ENCODE measurements around the gene NREP. TPM values are rescaled to one million over a fixed set of nuclear protein-coding genes. Genes with fewer than 3 reads are reported as not detected.

Gene NREP
- total and polyA plus RNA-seq, 2 donors (not counting 3 experiments of a cell fraction or from before 2014, with no cell fraction given) = 96.7 to 112 TPM

DNA sequence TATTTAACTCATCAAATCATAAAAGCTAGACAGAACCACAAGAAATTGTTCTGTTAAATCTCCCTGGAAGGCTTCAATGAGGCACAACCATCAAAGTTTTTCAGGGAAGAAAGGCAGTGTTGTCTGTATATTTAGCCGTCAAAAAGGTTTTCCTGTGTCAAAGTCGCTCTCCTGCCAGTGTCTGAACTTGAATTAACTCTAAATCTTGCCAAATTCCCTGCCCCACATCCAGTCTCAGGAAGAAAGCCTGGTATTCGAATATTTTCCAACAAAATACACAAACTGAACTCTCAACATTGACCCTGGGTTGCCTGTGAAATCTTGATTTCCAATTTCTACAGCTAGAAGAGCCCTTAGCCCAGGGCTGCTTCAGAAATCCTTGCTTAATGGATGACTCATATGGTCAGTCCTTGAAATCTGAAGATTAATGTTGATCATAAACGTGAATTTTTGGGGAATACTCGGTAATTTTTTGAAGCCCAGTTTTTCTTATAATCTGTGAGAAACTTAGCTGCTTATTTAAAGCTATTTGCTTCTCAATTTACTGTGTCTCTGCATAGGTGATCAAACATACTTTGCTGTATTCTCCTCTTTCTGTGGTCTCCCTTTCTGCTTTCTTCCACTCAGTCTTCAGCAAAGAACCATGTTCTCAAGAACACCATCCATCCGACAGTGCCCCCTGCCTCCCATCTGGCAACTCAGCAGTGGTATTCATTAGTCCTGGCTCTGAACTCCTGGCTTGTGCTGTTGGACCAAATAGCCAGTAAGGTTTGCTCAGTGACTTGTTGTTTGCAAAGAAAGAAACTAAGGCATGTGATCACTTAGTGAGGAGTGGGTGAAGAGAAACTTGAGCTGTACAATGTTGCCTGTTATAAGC lies 58.9 kb downstream of the NREP start:
- Histone ChIP-seq H2AFZ (ENCODE audit: low read depth, low read length) (peak overlapping the region; percentile 78), H3K9me1 (replicated peaks; ENCODE audit: control insufficient read depth, extremely low read depth, insufficient read depth, low read length) (no peaks in the 10 kb centered on the region), H3K4me2 (ENCODE audit: insufficient read depth, low read length) (no peak overlapping the region), H3K27ac (ENCODE audit: insufficient read depth, low read depth, low read length) (peak overlapping the region; percentile 49), H3K9ac (replicated peaks; ENCODE audit: extremely low read depth, insufficient read depth, low read length) (peak overlapping the region; percentile 34), H3K4me3 (replicated peaks in 1 of 3; ENCODE audit: insufficient read depth in 1 of 3, low read depth in 1 of 3, low read length in 3 of 3) (no peak overlapping the region), H3K79me2 (ENCODE audit: control insufficient read depth, insufficient read depth, low read length) (no peaks in the 10 kb centered on the region), H3K36me3 (ENCODE audit: control insufficient read depth in 2 of 2, extremely low read depth in 1 of 2, insufficient read depth in 2 of 2, low read length in 2 of 2) (no peaks in the 10 kb centered on the region), H3K9me3 (replicated peaks; ENCODE audit: control insufficient read depth, insufficient read depth, low read length) (no peaks in the 10 kb centered on the region), H3K4me1 (ENCODE audit: control insufficient read depth, extremely low read depth, insufficient read depth, low read length) (peaks cover 12% of the 10 kb centered on the region), H4K20me1 (replicated peaks; ENCODE audit: control insufficient read depth, extremely low read depth, insufficient read depth, low read length) (no peaks in the 10 kb centered on the region), H3K27me3 (ENCODE audit: control insufficient read depth in 2 of 2, insufficient read depth in 2 of 2, low read length in 2 of 2) (no peaks in the 10 kb centered on the region)
- dilution Hi-C loops (cut with MboI; ENCODE audit: extremely low pct_ligation_motif_present, low sequenced_read_pairs) = no loop called here
- intact Hi-C loops (cut with micrococcal nuclease) = loop anchor here (1.0 kb wide), 5 partner anchors 17 to 449 kb away; no protein-coding TSS in a partner anchor
- POLR2A ChIA-PET = interaction anchor here (1.3 kb wide), 1 partner anchor 18 kb away, joined by 3 read pairs; no protein-coding TSS in a partner anchor
- no TSS peak for BruUV-seq (replicated peaks)
- TF ChIP-seq FOS (IDR thresholded peaks at IDR 0.05; ENCODE audit: borderline replicate concordance, insufficient read depth, low read length) (peak; percentile 72), MYC (IDR thresholded peaks at IDR 0.05; ENCODE audit: low read depth, low read length) (no peak), GATA2 (IDR thresholded peaks at IDR 0.05; ENCODE audit: insufficient read depth, insufficient read length, low read depth, low read length) (no peak), JUN (IDR thresholded peaks at IDR 0.05; ENCODE audit: borderline replicate concordance, insufficient read depth, insufficient read length, low read depth) (peak; percentile 61)
- TF ChIP-seq, protein P1, sequence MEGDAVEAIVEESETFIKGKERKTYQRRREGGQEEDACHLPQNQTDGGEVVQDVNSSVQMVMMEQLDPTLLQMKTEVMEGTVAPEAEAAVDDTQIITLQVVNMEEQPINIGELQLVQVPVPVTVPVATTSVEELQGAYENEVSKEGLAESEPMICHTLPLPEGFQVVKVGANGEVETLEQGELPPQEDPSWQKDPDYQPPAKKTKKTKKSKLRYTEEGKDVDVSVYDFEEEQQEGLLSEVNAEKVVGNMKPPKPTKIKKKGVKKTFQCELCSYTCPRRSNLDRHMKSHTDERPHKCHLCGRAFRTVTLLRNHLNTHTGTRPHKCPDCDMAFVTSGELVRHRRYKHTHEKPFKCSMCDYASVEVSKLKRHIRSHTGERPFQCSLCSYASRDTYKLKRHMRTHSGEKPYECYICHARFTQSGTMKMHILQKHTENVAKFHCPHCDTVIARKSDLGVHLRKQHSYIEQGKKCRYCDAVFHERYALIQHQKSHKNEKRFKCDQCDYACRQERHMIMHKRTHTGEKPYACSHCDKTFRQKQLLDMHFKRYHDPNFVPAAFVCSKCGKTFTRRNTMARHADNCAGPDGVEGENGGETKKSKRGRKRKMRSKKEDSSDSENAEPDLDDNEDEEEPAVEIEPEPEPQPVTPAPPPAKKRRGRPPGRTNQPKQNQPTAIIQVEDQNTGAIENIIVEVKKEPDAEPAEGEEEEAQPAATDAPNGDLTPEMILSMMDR (IDR thresholded peaks at IDR 0.05; ENCODE audit: extremely low read depth in 1 of 2, insufficient read depth in 1 of 2, low read depth in 1 of 2, low read length in 2 of 2) = peak; percentile 57 to 59
- CTCF ChIA-PET = interaction anchor here (0.6 to 4.8 kb wide), 13 partner anchors 9 to 559 kb away, joined by 3 to 87 read pairs (median 6); no protein-coding TSS in a partner anchor
- FAIRE-seq (peak; percentile 78), DNase-seq (ENCODE audit: low read depth, low spot score) (peak; percentile 88)

Measured in endothelial cell of umbilical vein (primary cell).